Measurements from ENCODE around the gene EPB41L1.

- no peak for TF ChIP-seq EZH2 (IDR thresholded peaks at IDR 0.05; ENCODE audit: insufficient read depth, poor library complexity, severe bottlenecking)
- no peak for TF ChIP-seq EZH2phosphoT487 (IDR thresholded peaks at IDR 0.05; ENCODE audit: insufficient read depth, low read depth)
These were observed 110.1 kb downstream of the EPB41L1 start for GRCh38 chr20:36264426-36265246.
